Upper lobe of left lung (tissue), 6 donors: ENCODE data around the gene ADGRF1. TPM values are rescaled to one million over a fixed set of nuclear protein-coding genes. Genes with fewer than 3 reads are reported as not detected.

Source experiments
- ATAC-seq, 2 donors: fragments of 200-7000 bp; cut with Tn5 transposase; one replicate each; pipeline ENCODE4 v1.9.1; 2022; ENCODE audit warnings: mild to moderate bottlenecking in 2 of 2, moderate library complexity in 2 of 2; ENCODE audit not compliant: low FRiP score in 2 of 2
- DNase-seq, 2 donors: peaks; one replicate each; pipeline ENCODE4 v3.0.0-alpha.2; 2019 to 2020
- H3K27ac ChIP-seq, 4 donors: fragments of 200-600 bp; sonication (generic); one replicate each; pipeline ENCODE4 v1.5.1; 2016 to 2019
- H3K27me3 ChIP-seq, 4 donors: fragments of 200-600 bp; sonication (generic); one replicate each; pipeline ENCODE4 v1.5.1; 2017 to 2019
- H3K36me3 ChIP-seq, 4 donors: fragments of 200-600 bp; sonication (generic); one replicate each; pipeline ENCODE4 v1.5.1; 2016 to 2019
- H3K4me1 ChIP-seq, 4 donors: fragments of 200-600 bp; sonication (generic); one replicate each; pipeline ENCODE4 v1.5.1; 2018 to 2019
- H3K4me3 ChIP-seq, 4 donors: fragments of 200-600 bp; sonication (generic); one replicate each; pipeline ENCODE4 v1.5.1; 2017 to 2019; ENCODE audit warnings: mild to moderate bottlenecking in 2 of 4, moderate library complexity in 1 of 4
- H3K9me3 ChIP-seq, 4 donors: fragments of 200-600 bp; sonication (generic); one replicate each; pipeline ENCODE4 v1.5.1; 2018 to 2019
- CTCF ChIP-seq, 6 experiments: fragments of 450-650 bp in 4 of 6; fragments of 200-600 bp in 2 of 6; sonication (generic) in 2 of 6; IDR thresholded peaks; one replicate each; pipeline ENCODE4 v1.5.1; 2016 to 2019; ENCODE audit warnings: antibody characterized with exemption in 6 of 6
- EP300 ChIP-seq, 4 donors: sonication (generic); formaldehyde crosslinking; IDR thresholded peaks; one replicate each; pipeline ENCODE4 v1.5.1; 2017; ENCODE audit warnings: antibody characterized with exemption in 4 of 4, control low read depth in 2 of 4
- POLR2A ChIP-seq, 4 donors: fragments of 450-650 bp; IDR thresholded peaks; one replicate each; pipeline ENCODE4 v1.5.1; 2016 to 2017; ENCODE audit warnings: antibody characterized with exemption in 4 of 4, mild to moderate bottlenecking in 2 of 4
- POLR2AphosphoS5 ChIP-seq, 2 donors: sonication (generic); formaldehyde crosslinking; IDR thresholded peaks; one replicate each; pipeline ENCODE4 v1.5.1; 2017; ENCODE audit warnings: antibody characterized with exemption in 2 of 2
- WGBS, 2 donors: methylation state at CpG; one replicate each; pipeline ENCODE4 v1.1.5; 2017 to 2018; 5-methylcytosine and 5-hydroxymethylcytosine counted together
- total RNA-seq, 6 donors: library from RNA; depleted of rRNA in 4 of 6; stranded (reverse); fragments of >200 nt in 4 of 6; gene quantifications; one replicate each; pipeline versions ENCODE4 v1.1.0 to v1.2.1, GENCODE V29; 2016 to 2021
- donor health status: DM: no; HTN: no; CAD: no; lungs with moderate emphysema.
- donor health status: DM: no; HTN: yes; CAD: no; lungs with severe emphysema.

The ADGRF1 gene
- total RNA-seq, 6 donors from 2014 or later = 2.3 to 10.3 (median 7.5) TPM

GRCh38 chr6:47005486-47005885 is 36.6 kb downstream of the ADGRF1 start:
- Histone ChIP-seq H3K4me3 (no peak overlapping the region), H3K36me3 (no peaks in the 10 kb centered on the region), H3K9me3 (no peaks in the 10 kb centered on the region), H3K27ac (no peak overlapping the region), H3K27me3 (no peaks in the 10 kb centered on the region), H3K4me1 (peaks cover 0 to 1% (median 0%) of the 10 kb centered on the region in 4 donors)
- no peak for TF ChIP-seq POLR2A (IDR thresholded peaks at IDR 0.05)
- no peak for TF ChIP-seq CTCF (IDR thresholded peaks at IDR 0.05)
- TF ChIP-seq POLR2AphosphoS5 (IDR thresholded peaks at IDR 0.05) = no peak
- TF ChIP-seq EP300 (IDR thresholded peaks at IDR 0.05) = peak in 1 of 4 donors; percentile 90
- no peak for ATAC-seq
- 76 to 90% methylated on average over 1 of the region's 1 CpG for WGBS, 2 donors
- DNase-seq = no peak

- TF ChIP-seq POLR2A (IDR thresholded peaks at IDR 0.05) (no peak), CTCF (IDR thresholded peaks at IDR 0.05) (no peak), POLR2AphosphoS5 (IDR thresholded peaks at IDR 0.05) (no peak), EP300 (IDR thresholded peaks at IDR 0.05) (no peak)
- 27 to 63% methylated on average over 3 of the region's 3 CpGs for WGBS, 2 donors
- Histone ChIP-seq H3K9me3 (no peaks in the 10 kb centered on the region), H3K4me3 (no peak overlapping the region), H3K27me3 (no peaks in the 10 kb centered on the region), H3K4me1 (peaks cover 0 to 5% (median 0%) of the 10 kb centered on the region in 4 donors), H3K27ac (no peak overlapping the region), H3K36me3 (no peaks in the 10 kb centered on the region)
- no peak for DNase-seq
- no peak for ATAC-seq
Measured at GRCh38 chr6:47004463-47004862, 37.7 kb downstream of the ADGRF1 start.

GRCh38 chr6:47000842-47001241 is 41.3 kb downstream of the ADGRF1 start:
- TF ChIP-seq CTCF (IDR thresholded peaks at IDR 0.05) (no peak), POLR2A (IDR thresholded peaks at IDR 0.05) (no peak), EP300 (IDR thresholded peaks at IDR 0.05) (no peak), POLR2AphosphoS5 (IDR thresholded peaks at IDR 0.05) (no peak)
- DNase-seq (peak; percentile 25 to 58), ATAC-seq (peak in 1 of 2 donors; percentile 61)
- 76 to 83% methylated on average over 4 of the region's 4 CpGs for WGBS, 2 donors
- no peak overlapping the region for H3K4me3 ChIP-seq
- no peaks in the 10 kb centered on the region for H3K27me3 ChIP-seq
- H3K9me3 ChIP-seq = no peaks in the 10 kb centered on the region
- no peaks in the 10 kb centered on the region for H3K36me3 ChIP-seq
- H3K27ac ChIP-seq = no peak overlapping the region
- peaks cover 0 to 5% (median 0%) of the 10 kb centered on the region in 4 donors for H3K4me1 ChIP-seq

GRCh38 chr6:46998436-46999017 is 43.6 kb downstream of the ADGRF1 start:
- TF ChIP-seq CTCF (IDR thresholded peaks at IDR 0.05) = no peak
- no peak for TF ChIP-seq POLR2A (IDR thresholded peaks at IDR 0.05)
- no peak for TF ChIP-seq POLR2AphosphoS5 (IDR thresholded peaks at IDR 0.05)
- no peak for TF ChIP-seq EP300 (IDR thresholded peaks at IDR 0.05)
- DNase-seq (no peak), ATAC-seq (no peak)
- peaks cover 0 to 5% (median 0%) of the 10 kb centered on the region in 4 donors for H3K4me1 ChIP-seq
- H3K27ac ChIP-seq = no peak overlapping the region
- H3K36me3 ChIP-seq = no peaks in the 10 kb centered on the region
- H3K9me3 ChIP-seq = no peaks in the 10 kb centered on the region
- no peaks in the 10 kb centered on the region for H3K27me3 ChIP-seq
- no peak overlapping the region for H3K4me3 ChIP-seq
- WGBS, 2 donors = 94 to 100% methylated on average over 1 of the region's 1 CpG

GRCh38 chr6:46997646-46998045 is 44.5 kb downstream of the ADGRF1 start:
- Histone ChIP-seq H3K4me1 (peaks cover 0 to 5% (median 0%) of the 10 kb centered on the region in 4 donors), H3K9me3 (no peaks in the 10 kb centered on the region), H3K27ac (no peak overlapping the region), H3K4me3 (no peak overlapping the region), H3K27me3 (no peaks in the 10 kb centered on the region), H3K36me3 (no peaks in the 10 kb centered on the region)
- WGBS, 2 donors = 93 to 97% methylated on average over 1 of the region's 1 CpG
- TF ChIP-seq POLR2A (IDR thresholded peaks at IDR 0.05) = no peak
- no peak for TF ChIP-seq POLR2AphosphoS5 (IDR thresholded peaks at IDR 0.05)
- TF ChIP-seq EP300 (IDR thresholded peaks at IDR 0.05) = no peak
- no peak for TF ChIP-seq CTCF (IDR thresholded peaks at IDR 0.05)
- ATAC-seq = no peak
- no peak for DNase-seq
